Measurements from ENCODE around the gene GPR137B.

Gene GPR137B

DNA sequence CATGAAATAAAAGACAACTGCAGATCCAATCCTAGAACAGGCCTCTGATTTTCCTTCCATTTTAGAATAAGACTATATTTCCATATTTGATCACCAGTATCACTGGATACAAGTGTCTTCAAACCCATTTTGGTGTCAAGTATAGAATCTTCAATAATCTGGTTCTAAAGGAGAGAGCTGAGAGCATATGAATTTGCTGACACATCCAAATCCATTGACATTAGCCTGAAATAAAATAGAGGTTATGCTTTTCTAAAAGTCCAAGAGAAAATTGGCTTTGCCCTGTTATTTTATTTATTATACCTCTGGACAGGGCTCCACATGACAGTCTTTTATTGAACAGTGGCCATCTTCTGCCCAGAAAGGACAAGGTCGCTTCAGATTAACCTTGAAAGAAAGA, 110.8 kb downstream of the GPR137B start:
- DNase-seq (ENCODE audit: extremely low read depth in 1 of 2, low read depth in 1 of 2): no peak

DNA sequence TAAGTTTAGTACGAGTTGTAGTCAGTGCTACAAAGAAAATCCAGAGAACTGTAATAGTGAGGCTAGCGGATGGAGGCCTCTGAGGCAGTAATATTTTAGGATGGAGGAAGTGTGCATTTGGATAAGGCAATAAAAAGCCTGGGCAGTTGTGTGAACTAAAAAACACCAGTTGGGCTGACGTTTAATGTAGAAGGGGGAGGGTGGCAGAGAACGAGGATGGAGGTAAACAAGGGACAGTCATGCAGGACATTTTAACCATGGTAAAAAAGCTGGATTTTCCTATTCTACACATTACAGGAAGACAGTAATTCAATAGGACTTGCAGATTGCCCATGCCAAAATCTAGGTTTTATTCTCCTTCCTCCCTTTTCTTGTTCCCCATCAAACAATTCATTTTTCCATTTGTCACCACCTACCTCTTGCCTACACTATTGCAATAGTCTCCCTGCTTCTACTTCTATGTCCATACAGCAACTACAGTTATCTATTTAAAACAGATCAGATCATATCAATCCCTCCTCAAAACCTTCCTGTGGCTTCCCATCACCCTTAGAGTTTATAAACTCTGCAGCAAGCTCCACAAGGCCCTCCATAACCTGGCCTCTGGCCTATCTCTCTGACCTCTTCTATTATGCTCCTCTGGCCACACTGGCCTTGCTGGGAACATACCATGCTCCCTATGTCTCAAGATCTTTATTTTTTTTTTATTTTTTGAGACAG, 111.7 kb downstream of the GPR137B start:
- no peak for DNase-seq (ENCODE audit: extremely low read depth in 1 of 2, low read depth in 1 of 2)

DNA sequence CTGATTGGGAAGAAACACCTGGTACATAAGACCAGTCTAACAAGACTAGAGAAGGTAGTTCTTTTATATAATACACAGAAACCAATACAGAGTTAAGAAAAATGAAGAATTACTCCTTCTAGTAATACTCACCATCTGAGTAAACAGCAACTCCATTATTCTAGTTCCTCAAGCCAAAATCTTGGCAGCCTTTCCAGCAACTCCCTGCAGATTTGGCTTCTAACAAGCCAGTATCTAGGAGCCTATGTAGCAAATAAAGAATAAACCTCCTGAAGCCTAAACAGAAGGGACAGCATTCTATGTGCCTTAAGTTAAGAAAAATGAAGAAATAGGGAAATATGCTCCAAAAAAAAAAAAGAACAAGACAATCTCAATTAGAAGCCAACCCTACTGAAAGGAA, 114.9 kb downstream of the GPR137B start:
- no peak for DNase-seq (ENCODE audit: extremely low read depth in 1 of 2, low read depth in 1 of 2)

DNA sequence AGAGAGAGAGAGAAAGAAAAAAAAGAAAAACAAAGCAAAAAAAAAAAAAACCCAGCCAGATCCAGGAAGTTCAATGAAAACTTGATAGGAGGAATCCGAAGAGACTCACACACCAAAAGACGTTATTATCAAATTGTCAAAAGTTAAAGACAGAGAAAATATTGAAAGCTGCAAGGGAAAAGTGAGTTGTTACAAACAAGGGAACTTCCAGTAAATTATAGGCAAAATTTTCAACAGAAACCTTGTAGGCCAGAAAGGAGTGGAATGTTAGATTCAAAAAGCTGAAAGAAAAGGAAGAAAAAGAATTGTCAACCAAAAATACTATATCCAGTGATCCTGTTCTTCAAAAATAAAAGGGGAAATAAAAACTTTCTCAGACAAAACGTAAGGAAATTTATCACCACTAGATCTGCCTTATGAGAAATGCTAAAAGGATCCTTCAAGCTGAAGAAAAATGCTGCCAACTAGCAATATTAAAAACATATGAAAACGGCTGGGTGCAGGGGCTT, 115.8 kb downstream of the GPR137B start:
- DNase-seq (ENCODE audit: extremely low read depth in 1 of 2, low read depth in 1 of 2): no peak

All from stimulated activated CD8-positive, alpha-beta memory T cell treated with anti-CD3 and anti-CD28 coated beads, Interleukin-7, amount 100 ng/mL, for 48 hours (primary cell).